PC-3 (cell line): ENCODE results near the gene DGUOK. TPM values are rescaled to one million over a fixed set of nuclear protein-coding genes. Genes with fewer than 3 reads are reported as not detected.

Experiments used
- ATAC-seq: fragments of 200-7000 bp; cut with Tn5 transposase; 2 replicates; pipeline ENCODE4 v1.9.1; 2020; ENCODE audit warnings: mild to moderate bottlenecking, moderate library complexity
- BruUV-seq: library from RNA; stranded (reverse); fragments of 400-500 nt; replicated peaks from 2 replicates; lab custom pipeline; 2021; lab: Mats Ljungman, UMichigan
- CTCF ChIA-PET: fragments of 300-600 bp; sonication (Branson Sonifier 250); formaldehyde crosslinking; loops from one replicate; lab custom pipeline; 2022; ENCODE audit warnings: antibody characterized with exemption; lab: Charles Lee
- POLR2A ChIA-PET: fragments of 300-600 bp; sonication (Branson Sonifier 250); formaldehyde crosslinking; loops from one replicate; lab custom pipeline; 2022; ENCODE audit warnings: antibody characterized with exemption; ENCODE audit not compliant: unreplicated experiment; lab: Charles Lee
- DNase-seq: peaks from one replicate; pipeline ENCODE4 v3.0.0-alpha.2; 2015
- H2AFZ ChIP-seq: fragments of 300-600 bp; sonication (generic); 2 replicates; pipeline ENCODE4 v1.6.0; 2016; ENCODE audit warnings: antibody characterized with exemption, low read length
- H3F3A ChIP-seq: fragments of 300-600 bp; sonication (generic); one replicate; pipeline ENCODE4 v1.6.0; 2017; ENCODE audit warnings: antibody characterized with exemption, low read length, control low read depth, mild to moderate bottlenecking; ENCODE audit not compliant: unreplicated experiment
- H3K27ac ChIP-seq: fragments of 300-600 bp; sonication (generic); 2 replicates; pipeline ENCODE4 v1.5.1; 2016; ENCODE audit warnings: mild to moderate bottlenecking, low read length
- H3K27me3 ChIP-seq: fragments of 300-600 bp; sonication (generic); 2 replicates; pipeline ENCODE4 v1.6.1; 2016; ENCODE audit warnings: low read length, mixed read lengths
- H3K36me3 ChIP-seq: fragments of 300-600 bp; sonication (generic); 2 replicates; pipeline ENCODE4 v1.6.1; 2016; ENCODE audit warnings: low read depth, mixed run types, low read length, mixed read lengths
- H3K4me1 ChIP-seq: fragments of 300-600 bp; sonication (generic); 2 replicates; pipeline ENCODE4 v1.5.1; 2016; ENCODE audit warnings: low read length; ENCODE audit not compliant: insufficient read depth
- H3K4me2 ChIP-seq: fragments of 300-600 bp; sonication (generic); 2 replicates; pipeline ENCODE4 v1.6.0; 2016; ENCODE audit warnings: low read length
- H3K4me3 ChIP-seq: fragments of 300-600 bp; sonication (generic); 2 replicates; pipeline ENCODE4 v1.5.1; 2016; ENCODE audit warnings: mild to moderate bottlenecking, low read length, mixed read lengths
- H3K79me2 ChIP-seq: fragments of 300-600 bp; sonication (generic); 2 replicates; pipeline ENCODE4 v1.6.1; 2017; ENCODE audit warnings: low read length, mixed read lengths
- H3K9ac ChIP-seq: fragments of 300-600 bp; sonication (generic); 2 replicates; pipeline ENCODE4 v1.6.0; 2016; ENCODE audit warnings: mild to moderate bottlenecking, low read length
- H3K9me2 ChIP-seq: fragments of 300-600 bp; sonication (generic); replicated peaks from 2 replicates; pipeline ENCODE4 v1.6.1; 2016; ENCODE audit warnings: mixed run types, low read length, mixed read lengths
- H3K9me3 ChIP-seq: fragments of 300-600 bp; sonication (generic); 2 replicates; pipeline ENCODE4 v1.6.1; 2016; ENCODE audit warnings: low read length, mixed read lengths
- H4K20me1 ChIP-seq: fragments of 300-600 bp; sonication (generic); 2 replicates; pipeline ENCODE4 v1.6.1; 2016; ENCODE audit warnings: low read length, mixed read lengths
- CTCF ChIP-seq: fragments of 300-600 bp; sonication (generic); conservative IDR thresholded peaks from 2 replicates; pipeline ENCODE4 v1.5.1; 2017; ENCODE audit warnings: antibody characterized with exemption, low read depth, mild to moderate bottlenecking, low read length
- EZH2 ChIP-seq: fragments of 300-600 bp; sonication (generic); IDR thresholded peaks from one replicate; pipeline ENCODE4 v1.6.1; 2017; ENCODE audit warnings: antibody characterized with exemption, mild to moderate bottlenecking, low read length; ENCODE audit not compliant: unreplicated experiment
- EZH2phosphoT487 ChIP-seq: fragments of 300-600 bp; sonication (generic); IDR thresholded peaks from 2 replicates; pipeline ENCODE4 v1.6.1; 2018; ENCODE audit warnings: mild to moderate bottlenecking, antibody characterized with exemption, low read length, borderline replicate concordance
- intact Hi-C: fragments of 100-400 bp; cut with micrococcal nuclease; formaldehyde crosslinking; loops from 2 replicates; pipeline ENCODE4 v1.9.0; 2023
- total RNA-seq: library from RNA; depleted of rRNA; stranded (reverse); fragments of >200 nt; gene quantifications from 2 replicates; pipeline ENCODE4 v1.2.3, GENCODE V29; 2014

The DGUOK gene
- total RNA-seq, 1 experiment from 2014 or later: 61.3 TPM

- 0 out of 2 replicates have a peak overlapping the region, but pooled peaks have one; percentile 41 for H2AFZ ChIP-seq
- intact Hi-C loops: no loop called here
- BruUV-seq: no TSS peak
Measured at GRCh38 chr2:73925033-73925704, 1.5 kb upstream of the DGUOK start.

GRCh38 chr2:73925853-73926492 lies 707 bp upstream of the DGUOK start:
- H3K27me3 ChIP-seq: no peaks in the 10 kb centered on the region
- ChIA-PET CTCF (no interaction called here), POLR2A (no interaction called here)
- no peaks in the 10 kb centered on the region for H3K36me3 ChIP-seq
- DNase-seq (no peak), ATAC-seq (no peak)
- H3F3A ChIP-seq: no peaks in the 10 kb centered on the region
- intact Hi-C loops: loop anchor here (2.0 kb wide), 1 partner anchor 97 kb away; the partner anchor contains the start of gene STAMBP
- H2AFZ ChIP-seq: peak overlapping the region; percentile 79
- peak overlapping the region; percentile 75 for H3K4me3 ChIP-seq
- H3K9ac ChIP-seq: peak overlapping the region; percentile 97
- H3K4me2 ChIP-seq: peak overlapping the region; percentile 89
- H3K79me2 ChIP-seq: peaks cover 40% of the 10 kb centered on the region
- TSS peak; percentile 99 for BruUV-seq
- TF ChIP-seq CTCF (no peak), EZH2 (no peak), EZH2phosphoT487 (no peak)
- H4K20me1 ChIP-seq: no peaks in the 10 kb centered on the region
- peaks cover 34% of the 10 kb centered on the region for H3K4me1 ChIP-seq
- no peaks in the 10 kb centered on the region for H3K9me2 ChIP-seq
- no peaks in the 10 kb centered on the region for H3K9me3 ChIP-seq
- H3K27ac ChIP-seq: no peak overlapping the region

More at GRCh38 chr2:73925033-73925704, 1.5 kb upstream of the DGUOK start:
- H4K20me1 ChIP-seq: no peaks in the 10 kb centered on the region
- DNase-seq (no peak), ATAC-seq (no peak)
- H3K36me3 ChIP-seq: no peaks in the 10 kb centered on the region
- ChIA-PET CTCF (no interaction called here), POLR2A (no interaction called here)
- no peak overlapping the region for H3K27ac ChIP-seq
- no peak overlapping the region for H3K4me2 ChIP-seq
- H3K4me3 ChIP-seq: no peak overlapping the region
- no peaks in the 10 kb centered on the region for H3K9me3 ChIP-seq
- no peaks in the 10 kb centered on the region for H3K9me2 ChIP-seq
- H3K9ac ChIP-seq: no peak overlapping the region
- H3K27me3 ChIP-seq: no peaks in the 10 kb centered on the region
- peaks cover 34% of the 10 kb centered on the region for H3K79me2 ChIP-seq
- H3F3A ChIP-seq: no peaks in the 10 kb centered on the region
- TF ChIP-seq EZH2phosphoT487 (no peak), CTCF (no peak), EZH2 (no peak)
- peaks cover 34% of the 10 kb centered on the region for H3K4me1 ChIP-seq

GRCh38 chr2:73927344-73927743 lies 664 bp downstream of the DGUOK start:
- Histone ChIP-seq H3K27ac (peak overlapping the region; percentile 78), H3K36me3 (no peaks in the 10 kb centered on the region), H3K9me3 (no peaks in the 10 kb centered on the region), H3K9ac (peak overlapping the region; percentile 97), H3F3A (no peaks in the 10 kb centered on the region), H4K20me1 (no peaks in the 10 kb centered on the region), H3K9me2 (no peaks in the 10 kb centered on the region), H3K4me2 (peak overlapping the region; percentile 89), H3K79me2 (peaks cover 54% of the 10 kb centered on the region), H2AFZ (peak overlapping the region; percentile 79), H3K4me1 (peaks cover 43% of the 10 kb centered on the region), H3K4me3 (peak overlapping the region; percentile 75), H3K27me3 (no peaks in the 10 kb centered on the region)
- intact Hi-C loops: loop anchor here (2.0 kb wide), 1 partner anchor 99 kb away; the partner anchor contains the start of gene STAMBP
- no TSS peak for BruUV-seq
- DNase-seq (no peak), ATAC-seq (no peak)
- POLR2A ChIA-PET: interaction anchor here (0.6 kb wide), 2 partner anchors 14 to 57 kb away, joined by 3 read pairs; no protein-coding TSS in a partner anchor
- no peak for TF ChIP-seq EZH2
- CTCF ChIA-PET: no interaction called here
